Stimulated activated CD8-positive, alpha-beta memory T cell treated with anti-CD3 and anti-CD28 coated beads, Interleukin-12 subunit alpha, Interleukin-12 subunit beta, amount 100 ng/mL, for 24 hours (primary cell): ENCODE data around the gene ADGRF3.
"Not testable (repeated sequence)": the region's sequence is repeated elsewhere in the genome, so short reads cannot be mapped to it uniquely, and the experiment has no call there.

Experiments
- DNase-seq: peaks from one replicate; pipeline ENCODE4 v3.0.0-alpha.2; 2020; ENCODE audit errors: extremely low read depth

ADGRF3 gene, protein sequence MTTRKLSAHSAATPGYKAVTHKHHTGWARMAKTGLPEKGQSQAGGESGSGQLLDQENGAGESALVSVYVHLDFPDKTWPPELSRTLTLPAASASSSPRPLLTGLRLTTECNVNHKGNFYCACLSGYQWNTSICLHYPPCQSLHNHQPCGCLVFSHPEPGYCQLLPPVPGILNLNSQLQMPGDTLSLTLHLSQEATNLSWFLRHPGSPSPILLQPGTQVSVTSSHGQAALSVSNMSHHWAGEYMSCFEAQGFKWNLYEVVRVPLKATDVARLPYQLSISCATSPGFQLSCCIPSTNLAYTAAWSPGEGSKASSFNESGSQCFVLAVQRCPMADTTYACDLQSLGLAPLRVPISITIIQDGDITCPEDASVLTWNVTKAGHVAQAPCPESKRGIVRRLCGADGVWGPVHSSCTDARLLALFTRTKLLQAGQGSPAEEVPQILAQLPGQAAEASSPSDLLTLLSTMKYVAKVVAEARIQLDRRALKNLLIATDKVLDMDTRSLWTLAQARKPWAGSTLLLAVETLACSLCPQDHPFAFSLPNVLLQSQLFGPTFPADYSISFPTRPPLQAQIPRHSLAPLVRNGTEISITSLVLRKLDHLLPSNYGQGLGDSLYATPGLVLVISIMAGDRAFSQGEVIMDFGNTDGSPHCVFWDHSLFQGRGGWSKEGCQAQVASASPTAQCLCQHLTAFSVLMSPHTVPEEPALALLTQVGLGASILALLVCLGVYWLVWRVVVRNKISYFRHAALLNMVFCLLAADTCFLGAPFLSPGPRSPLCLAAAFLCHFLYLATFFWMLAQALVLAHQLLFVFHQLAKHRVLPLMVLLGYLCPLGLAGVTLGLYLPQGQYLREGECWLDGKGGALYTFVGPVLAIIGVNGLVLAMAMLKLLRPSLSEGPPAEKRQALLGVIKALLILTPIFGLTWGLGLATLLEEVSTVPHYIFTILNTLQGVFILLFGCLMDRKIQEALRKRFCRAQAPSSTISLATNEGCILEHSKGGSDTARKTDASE

DNA sequence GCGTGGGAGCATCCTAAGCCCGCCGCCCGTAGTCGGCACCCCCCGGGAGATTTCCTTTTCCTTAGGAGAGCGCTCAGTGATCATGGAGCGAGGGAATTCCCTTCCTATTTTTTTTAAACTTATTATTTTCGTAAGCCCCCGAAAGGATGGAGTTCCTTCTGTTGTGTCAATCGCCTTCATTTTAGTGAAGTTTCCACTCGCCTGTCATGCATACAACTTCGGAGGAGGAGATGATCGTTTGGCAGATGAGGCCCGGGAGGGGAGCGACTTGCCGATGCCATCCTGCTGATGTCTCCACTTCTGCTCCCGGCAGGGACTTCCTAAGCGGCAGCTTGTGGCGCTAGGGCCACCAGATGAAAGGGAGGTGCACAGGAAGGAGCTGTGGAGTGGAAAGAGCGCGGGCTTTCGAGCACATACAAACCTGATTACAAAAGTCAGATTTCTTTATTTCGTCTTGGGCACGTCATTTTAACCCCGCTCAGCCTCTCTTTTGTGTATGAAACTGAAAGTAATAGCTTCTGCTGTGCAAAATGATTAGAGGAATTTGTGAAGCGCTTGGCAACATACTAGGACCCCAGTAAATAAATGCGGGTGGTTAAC is at the start of gene ADGRF3:
Gene ADGRF3 (minus strand): TSS at position 336 of the 600 bp plus-strand sequence. CDS start 555 bp downstream, outside the sequence.
- peak; percentile 26 for DNase-seq

DNA sequence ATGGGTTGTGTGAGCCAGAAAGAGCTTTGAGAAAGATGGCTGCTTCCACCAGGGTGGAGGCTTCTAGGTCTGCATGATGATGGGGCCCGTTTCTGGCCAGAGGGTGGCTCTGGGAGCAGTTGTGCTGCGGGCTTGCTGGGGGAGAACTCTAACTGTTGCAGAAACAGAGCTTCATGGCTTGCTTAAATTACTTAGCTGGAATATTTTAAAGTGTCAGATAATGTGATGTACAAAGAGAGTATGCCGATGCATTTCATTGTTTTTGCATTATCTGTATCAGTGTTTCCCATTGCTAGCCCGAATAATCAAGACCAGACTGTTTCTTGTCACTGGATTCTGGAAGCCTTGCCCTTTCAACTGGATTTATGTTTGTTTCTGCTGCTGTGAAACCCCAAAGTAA is 48.8 kb upstream of the ADGRF3 start:
- DNase-seq: no peak

DNA sequence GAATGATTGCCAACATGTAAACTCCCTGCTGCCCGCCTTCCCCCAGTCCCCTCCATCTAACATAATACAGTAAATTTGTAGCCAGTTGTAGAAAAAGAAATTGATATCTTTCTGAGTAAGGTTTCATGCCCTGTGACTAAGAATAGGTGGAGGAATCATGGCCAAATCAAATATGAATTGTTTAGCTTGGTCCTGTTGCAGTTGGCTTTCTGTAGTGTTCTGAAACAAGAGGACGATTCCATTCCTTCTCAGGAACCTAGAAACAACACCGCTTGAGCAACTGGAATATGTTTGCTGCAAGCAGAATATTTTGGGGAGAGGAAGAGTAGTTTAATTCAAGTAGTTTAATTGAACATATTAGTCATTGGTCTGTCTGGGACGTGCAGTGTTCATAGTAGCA is 48.1 kb upstream of the ADGRF3 start:
- no peak for DNase-seq

DNA sequence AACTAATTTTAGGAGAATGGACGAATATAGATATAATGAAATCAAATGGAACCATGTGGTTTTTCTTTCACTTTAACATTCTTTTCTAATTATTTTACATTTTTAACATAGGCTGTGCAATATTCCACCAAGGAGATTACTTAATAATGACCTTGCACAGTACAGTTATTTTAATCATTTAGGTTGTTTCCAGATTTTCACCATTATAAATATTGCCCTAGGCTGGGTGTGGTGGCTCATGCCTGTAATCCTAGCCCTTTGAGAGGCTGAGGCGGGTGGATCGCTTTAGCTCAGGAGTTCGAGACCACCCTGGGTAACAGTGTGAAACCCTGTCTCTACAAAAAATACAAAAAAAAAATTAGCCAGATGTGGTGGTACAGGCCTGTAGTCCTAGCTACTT is 40.6 kb upstream of the ADGRF3 start:
- DNase-seq: no peak

DNA sequence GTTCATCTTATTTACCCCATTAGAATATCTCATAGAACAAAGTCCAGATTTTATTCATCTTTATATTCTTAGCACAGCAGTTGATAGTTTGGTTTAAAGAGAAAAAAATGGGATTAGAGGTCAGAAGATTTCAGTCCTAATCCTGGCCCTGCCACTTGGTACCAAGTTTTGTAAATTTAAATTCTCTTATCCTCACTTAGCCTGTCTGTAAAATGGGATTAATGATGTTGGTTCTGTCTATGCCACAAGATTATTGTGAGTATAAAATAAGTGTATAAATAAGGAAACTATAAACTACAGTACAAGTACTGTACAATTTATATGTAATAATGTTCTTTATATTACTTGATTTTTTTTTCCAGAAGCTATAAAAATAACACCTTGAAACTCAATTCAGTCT is 38.0 kb upstream of the ADGRF3 start:
- no peak for DNase-seq

DNA sequence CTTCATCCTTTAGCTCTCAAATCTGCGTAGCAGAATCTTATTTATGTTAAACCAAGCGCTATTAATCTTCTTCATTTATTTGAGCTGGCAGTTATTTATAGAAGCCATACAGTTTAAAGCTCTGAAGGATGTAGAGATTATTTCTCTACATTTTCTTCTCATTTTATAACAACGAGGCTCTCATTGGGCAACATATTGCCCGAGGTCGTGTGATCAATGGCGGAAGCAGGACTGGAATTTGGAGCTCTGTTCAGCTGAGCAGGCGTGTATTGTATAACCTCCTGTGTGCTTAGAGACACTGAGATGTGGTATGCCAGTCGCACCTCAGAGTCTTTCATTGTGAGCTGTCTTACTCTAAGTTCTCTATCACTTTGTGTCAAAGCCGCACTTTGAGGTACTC is 37.6 kb upstream of the ADGRF3 start:
- no peak for DNase-seq

DNA sequence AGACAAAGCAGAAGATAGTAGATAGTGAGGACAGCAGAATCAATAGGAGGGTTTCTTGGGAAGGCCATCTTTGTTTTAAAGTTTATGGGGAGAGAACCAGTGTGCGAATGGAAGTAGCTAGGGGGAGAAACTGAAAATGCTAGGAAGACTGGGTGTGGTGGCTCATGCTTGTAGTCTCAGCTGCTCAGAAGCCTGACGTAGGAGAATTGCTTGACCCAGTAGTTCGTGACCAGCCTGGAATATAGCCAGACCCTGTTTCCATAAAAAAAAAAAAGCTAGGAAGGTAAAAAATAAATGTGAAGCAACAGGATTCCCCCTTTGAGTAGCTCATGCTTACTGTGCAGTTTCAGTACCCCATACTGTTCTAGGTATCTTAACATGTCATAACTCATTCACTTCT is 36.0 kb upstream of the ADGRF3 start:
- no peak for DNase-seq

DNA sequence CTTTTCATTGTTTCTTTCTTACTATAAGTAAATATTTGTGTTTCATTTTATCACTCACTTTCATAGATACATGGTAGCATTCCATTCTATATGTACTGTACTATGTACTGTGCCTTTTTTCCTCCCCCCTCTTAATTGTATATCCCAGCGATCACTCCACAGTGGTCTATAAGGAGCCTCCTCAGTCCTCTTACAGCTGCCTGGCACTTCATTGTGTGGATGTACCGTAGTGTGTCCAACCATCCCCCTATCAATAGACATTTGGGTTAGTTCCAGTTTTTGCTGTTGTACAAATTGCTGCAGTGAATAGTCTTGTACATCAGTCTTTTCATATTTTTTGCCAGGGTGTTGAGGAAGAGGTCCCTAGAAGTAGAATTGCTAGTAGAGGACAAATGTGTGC is 33.7 kb upstream of the ADGRF3 start:
- DNase-seq: no peak

DNA sequence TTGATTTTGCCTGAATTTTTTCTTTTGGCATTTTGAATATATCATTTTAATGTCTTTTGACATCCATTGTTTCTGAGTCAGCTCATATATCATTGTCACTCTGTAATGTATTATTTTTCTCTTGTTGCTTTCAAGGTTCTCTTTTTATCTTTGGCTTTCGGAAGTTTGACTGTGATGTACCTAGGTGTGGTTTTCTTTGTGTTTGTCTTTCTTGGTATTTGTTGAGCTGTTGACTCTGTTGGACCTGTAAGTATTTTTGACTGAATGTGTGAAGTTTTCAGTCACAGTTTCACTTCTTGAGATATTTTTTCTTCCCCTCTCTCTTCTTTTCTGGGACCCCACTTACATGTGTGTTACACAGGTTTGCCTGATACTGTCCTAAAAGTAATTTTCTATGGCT is 30.2 kb upstream of the ADGRF3 start:
- no peak for DNase-seq

DNA sequence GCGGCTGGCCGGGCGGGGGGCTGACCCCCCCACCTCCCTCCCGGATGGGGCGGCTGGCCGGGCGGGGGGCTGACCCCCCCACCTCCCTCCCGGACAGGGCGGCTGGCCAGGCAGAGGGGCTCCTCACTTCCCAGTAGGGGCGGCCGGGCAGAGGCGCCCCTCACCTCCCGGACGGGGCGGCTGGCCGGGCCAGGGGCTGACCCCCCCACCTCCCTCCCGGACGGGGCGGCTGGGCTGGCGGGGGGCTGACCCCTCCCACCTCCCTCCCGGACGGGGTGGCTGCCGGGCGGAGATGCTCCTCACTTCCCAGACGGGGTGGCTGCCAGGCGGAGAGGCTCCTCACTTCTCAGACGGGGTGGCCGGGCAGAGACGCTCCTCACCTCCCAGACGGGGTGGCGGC is 24.3 kb upstream of the ADGRF3 start:
- not testable (repeated sequence) for DNase-seq

DNA sequence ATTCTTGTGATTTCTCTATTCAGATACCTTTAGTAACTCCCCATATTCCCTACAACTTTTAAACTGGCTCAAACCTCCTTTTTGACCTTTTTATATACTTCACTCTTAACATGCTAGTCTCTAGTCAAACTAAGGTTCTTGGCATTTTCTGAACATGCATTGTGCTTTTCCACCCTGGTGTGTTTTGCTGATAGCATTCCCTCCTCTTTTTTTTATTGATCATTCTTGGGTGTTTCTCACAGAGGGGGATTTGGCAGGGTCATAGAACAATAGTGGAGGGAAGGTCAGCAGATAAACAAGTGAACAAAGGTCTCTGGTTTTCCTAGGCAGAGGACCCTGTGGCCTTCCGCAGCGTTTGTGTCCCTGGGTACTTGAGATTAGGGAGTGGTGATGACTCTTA is 23.1 kb upstream of the ADGRF3 start:
- not testable (repeated sequence) for DNase-seq

DNA sequence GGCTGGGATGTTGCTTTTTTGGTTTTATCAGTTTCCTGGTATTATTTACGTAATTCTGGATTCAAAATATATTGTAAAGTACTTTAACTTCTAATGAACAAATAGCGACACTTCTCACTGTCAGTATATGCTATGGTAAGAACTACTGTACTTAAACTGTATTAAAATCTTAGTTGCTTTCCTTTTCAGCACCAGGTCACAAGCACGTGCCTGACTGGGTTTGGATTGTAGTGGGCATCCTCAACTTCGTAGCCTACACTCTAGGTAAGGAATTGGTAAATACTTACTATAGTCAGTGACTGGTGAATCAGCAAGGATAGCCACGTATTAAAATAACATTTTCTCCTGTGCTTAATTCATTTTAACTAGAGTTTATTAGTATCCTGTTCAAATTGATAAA is 20.4 kb upstream of the ADGRF3 start:
- DNase-seq: no peak

DNA sequence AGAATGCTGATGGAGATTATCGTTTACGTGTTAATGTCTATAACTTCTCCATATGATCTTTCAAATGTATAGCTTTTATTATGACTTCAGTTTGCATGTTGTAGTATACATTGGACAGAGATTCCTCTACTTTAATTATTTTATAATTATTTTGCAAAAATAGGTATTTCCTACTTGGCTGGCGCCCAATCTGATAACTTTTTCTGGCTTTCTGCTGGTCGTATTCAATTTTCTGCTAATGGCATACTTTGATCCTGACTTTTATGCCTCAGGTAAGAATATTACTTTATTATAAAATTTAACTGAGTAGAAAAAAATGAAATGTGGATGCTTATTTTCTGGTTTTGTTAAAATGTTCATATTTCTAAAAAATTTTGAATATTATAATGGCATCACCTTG is 18.1 kb upstream of the ADGRF3 start:
- no peak for DNase-seq

DNA sequence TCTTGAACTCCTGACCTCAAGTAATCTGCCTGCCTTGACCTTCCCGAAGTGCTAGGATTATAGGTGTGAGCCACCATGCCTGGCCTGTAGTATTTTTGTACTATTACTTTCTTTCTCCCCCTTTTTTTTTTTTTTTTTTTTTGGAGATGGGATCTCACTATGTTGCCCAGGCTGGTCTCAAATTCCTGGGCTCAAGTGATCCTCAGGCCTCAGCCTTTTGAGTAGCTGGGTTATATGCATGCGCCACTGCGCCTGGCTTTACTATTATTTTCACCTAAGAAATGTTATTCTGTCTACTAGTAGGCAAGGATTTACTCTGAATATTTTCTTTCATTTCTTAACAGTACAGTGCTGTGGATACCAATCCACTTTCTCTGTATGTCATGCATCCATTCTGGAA is 17.4 kb upstream of the ADGRF3 start:
- DNase-seq: no peak

DNA sequence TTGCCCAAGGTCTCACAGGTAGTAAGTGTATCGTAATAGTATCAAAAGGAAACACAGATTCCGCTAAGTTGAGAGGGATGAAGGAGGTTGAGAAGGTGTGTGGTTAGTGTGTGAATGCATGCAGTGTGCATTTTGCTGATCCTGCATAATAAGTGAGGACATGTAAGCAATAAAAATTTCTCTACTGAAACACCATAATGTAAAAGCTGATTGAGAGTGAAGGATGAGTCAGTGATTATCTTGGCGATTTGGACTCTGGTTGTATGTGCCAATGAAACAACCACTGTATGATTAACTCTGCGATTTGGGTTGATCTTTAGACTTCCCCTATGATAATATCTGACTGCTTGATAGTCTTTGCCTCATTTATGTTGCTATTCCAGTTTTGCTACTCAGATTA is 16.7 kb upstream of the ADGRF3 start:
- no peak for DNase-seq

DNA sequence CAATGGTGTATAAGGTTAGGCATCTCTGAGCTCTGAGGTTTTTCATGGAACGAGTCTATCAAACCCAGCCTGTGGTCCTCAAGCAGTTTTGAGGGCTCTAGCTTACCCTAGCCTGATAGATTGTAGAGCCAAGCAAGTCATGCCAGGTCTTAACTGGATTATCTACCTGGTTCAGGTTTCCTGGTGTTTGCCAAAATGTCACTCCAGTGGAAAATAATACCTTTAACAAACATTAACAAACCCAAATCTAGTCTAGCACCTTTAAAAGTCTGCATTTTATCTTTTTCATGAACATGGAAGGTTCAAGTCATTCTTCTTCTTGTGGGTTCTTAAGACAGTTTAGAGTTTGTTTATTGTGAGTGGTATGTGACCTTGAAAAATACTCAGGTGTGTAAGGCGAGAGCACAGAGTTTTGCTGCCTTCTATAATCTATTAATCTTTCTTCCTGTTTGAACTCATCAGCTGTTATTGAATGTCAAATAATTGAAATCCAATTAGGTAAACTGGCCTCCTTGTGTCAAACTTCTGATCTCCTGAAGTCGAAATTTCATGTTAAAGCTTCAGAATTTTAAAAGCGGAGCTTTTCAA is 13.4 kb upstream of the ADGRF3 start:
- DNase-seq: no peak

DNA sequence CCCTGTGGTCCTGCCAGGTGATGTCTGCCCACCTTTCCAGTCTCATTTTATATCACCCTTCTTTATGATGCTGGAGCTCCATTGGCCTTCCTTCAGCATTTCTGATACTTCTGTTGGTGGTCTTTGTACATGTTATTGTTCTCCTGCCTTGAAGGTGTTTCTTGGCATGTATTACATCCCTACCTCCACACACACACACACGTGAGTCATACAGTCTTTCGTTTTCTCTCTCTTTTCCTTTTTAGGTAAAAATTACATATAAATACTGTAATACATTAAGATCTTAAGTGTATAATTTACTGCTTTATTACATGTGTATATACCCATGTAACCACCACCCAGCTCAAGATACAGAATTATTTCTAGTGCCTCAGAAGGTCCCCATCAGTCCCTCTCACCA is 10.2 kb upstream of the ADGRF3 start:
- no peak for DNase-seq

DNA sequence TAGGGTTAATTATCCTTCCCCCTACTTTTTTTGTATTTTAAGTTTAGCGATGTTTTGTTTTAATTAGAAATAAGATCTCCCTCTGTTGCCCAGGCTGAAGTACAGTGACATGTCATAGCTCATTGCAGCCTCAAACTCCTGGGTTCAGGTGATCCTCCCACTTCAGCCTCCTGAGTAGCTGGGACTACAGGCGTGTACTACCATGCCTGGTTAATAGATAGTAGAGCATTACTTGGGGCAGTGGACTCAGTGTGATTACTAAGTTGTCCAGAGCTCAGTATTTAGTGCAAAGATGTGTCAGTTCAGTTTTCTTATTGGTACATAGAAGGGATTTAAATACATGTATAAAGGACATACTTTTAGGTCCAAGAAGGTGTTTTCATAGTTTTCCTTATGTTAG is 9.5 kb upstream of the ADGRF3 start:
- no peak for DNase-seq

DNA sequence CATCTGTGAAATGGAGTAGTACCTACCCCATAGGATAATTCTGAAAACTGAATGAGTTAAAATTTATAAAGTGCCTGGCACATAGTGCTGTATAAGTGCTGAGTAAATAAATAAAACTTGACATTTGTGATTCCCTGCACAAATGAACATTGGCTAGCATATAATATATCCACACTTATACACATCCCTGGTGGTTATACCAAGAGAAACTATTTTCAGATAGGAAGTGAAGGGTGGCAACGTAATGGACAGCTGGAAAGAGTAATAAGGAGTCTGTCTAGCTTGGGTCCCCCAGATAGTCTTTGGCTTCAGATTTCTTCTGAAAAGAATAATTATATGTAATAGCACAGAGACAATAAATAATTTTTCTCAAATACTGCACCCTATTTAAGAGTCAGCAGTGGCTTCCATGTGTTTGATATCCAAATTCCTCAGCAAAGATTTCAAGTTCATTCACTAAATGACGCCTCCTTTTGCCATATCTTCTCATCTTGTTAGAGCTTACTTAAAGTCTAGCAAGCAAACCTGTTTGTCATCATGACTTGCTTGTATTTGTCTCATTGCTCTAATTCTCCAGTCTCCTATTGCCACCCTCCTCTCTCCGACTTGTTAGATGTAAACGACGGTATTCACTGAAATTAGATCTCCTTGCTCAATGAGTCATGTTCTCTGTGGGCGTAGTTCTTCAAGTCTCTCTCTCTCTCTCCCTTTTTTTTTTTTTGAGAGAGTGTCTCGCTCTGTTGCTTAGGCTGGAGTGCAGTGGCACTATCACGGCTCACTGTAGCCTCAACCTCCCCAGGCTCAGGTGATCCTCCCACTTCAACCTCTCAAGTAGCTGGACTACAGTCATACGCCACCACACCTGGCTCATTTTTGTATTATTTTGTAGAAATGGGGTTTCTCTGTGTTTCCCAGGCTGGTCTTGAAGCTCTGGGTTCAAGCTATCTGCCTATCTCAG is 8.7 kb upstream of the ADGRF3 start:
- DNase-seq: no peak

DNA sequence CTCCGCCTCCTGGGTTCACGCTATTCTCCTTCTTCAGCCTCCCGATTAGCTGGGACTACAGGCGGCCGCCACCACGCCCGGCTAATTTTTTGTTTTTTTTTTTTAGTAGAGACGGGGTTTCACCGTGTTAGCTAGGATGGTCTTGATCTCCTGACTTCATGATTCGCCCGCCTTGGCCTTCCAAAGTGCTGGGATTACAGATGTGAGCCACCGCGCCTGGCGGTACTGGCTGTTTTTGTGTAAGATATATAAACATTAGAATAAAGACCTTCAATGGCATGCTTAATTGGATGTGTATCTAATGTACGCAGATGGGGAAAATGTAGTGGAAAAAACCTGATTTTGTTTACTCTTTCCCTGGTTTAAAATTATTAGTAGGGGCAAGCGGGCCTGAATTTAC is 7.9 kb upstream of the ADGRF3 start:
- DNase-seq: not testable (repeated sequence)

DNA sequence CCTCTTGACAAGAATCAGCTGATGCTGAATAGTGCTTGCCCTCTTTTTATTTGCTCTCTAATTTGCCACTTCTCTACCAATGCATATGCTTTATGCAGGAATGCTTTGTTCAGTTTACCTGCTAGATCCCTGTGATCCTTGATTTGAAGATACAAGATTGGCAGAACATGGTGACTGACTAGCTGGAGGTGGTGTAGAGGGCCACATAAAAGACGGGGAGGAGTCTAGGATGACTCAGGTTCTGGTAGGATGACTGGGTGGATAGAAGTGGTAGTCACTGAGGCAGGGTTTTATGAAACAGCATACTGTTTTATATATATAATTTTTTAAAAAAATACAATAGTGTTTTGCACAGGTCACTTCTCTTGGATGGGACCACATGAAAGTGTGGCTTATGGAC is 6.3 kb upstream of the ADGRF3 start:
- DNase-seq: no peak
